HUDEP-2 (cell line): ENCODE measurements around the gene RABIF.
"Not testable (repeated sequence)": the region's sequence is repeated elsewhere in the genome, so short reads cannot be mapped to it uniquely, and the experiment has no call there.

Experiments used
- DNase-seq, 76 experiments: peaks; one replicate each; lab custom pipeline; 2025; ENCODE audit not compliant: unreplicated experiment in 76 of 76; lab: John Stamatoyannopoulos, UW

The RABIF gene

DNA sequence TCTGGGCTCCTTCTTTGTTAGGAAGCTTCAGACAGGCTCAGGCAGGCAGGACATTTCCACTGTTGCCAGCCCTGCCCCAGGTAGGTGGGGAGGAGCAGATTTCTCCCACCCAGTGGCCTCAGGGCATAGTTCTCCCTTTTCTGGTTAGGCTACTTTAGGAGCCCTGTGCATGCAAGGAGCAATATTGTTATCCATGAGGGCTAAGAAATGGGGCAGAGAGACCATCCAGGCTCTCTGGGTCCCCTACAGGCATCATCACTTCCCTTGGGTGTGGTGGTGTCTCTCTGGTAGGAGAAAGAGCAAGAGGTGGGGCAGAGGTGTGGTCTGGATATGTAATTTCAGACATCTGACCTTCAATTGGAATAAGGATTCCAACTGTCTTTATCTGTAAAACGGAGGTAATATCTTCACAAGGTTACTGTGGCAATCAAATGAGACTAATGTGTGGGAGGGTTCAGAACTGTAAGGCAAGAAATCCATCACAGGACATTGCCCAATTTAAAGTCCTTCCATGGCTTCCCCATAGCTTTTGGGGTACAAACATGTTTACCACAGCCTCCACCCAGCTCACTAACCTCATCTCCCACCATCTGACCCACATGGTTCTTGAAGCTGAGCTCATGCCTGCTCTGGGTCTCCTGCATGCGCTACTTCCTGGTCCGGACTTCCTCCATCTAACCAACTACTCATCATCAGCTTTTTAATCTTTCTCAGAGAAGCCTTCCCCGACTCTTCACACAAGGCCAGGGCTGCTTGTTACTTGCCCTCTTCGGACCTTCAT is 52.1 kb downstream of the RABIF start:
- DNase-seq, result peak in 1 of 76 experiments; percentile 11

DNA sequence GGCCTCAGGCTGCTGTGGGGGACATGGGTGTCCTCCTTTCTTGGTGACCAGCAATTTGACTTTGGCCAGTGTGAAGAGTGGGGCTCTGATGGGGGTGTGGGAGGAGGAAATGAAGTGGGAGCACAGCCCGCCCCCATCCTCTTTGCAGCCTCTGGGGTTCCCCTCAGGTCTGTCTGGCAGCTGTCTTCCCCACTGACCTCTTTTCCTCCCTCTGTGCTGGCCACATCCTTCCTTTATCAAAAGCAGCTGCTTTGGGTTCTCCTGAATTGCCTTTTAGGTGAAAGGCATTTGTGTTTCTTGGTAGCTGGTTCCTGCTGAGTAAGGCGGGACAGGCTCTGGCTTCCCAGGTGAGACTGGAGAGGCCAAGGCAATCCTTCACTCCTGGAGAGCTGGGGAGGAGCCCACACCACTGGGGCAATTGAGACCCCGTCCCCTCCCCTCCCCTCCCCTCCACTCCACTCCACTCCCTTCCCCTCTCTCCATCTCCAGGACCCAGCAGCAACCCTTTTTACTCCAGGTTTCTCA is 53.3 kb downstream of the RABIF start:
- DNase-seq, result no peak

DNA sequence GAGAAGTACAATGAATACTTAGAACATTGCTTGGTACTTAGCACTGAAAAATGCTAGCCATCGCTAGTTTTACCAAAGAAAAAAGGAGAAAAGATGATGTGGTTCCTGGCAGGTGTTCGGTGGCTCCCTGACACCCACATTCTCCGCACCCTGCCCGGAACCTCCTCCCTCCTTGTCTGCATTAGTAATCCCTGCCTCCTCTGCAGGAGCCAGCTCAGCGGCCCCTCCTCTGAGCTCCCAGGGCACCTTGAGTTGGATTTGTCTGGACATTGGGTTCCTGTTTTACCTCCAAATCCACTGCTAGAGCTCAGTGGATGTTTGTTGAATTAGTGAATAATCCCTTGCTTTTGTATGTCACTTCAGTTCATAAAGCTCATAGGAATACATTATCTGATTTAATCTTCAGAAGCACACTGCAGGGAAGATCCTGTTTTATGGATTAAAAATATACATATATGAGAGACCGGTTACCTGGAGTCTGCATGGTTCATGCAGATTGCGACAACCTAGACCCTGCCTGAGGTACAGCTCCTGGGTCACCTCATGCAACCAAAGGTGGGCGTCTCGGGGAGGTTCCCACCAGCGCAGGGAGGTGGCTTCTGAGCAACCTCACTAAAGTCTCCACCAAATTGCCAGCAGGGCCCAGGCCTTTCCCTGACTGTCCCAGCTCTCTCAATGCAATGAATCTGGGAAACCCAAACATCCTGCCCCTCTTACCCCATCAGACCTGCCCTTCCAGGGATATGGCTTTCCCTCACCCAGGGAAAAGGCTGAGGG is 54.0 kb downstream of the RABIF start:
- DNase-seq, result no peak

DNA sequence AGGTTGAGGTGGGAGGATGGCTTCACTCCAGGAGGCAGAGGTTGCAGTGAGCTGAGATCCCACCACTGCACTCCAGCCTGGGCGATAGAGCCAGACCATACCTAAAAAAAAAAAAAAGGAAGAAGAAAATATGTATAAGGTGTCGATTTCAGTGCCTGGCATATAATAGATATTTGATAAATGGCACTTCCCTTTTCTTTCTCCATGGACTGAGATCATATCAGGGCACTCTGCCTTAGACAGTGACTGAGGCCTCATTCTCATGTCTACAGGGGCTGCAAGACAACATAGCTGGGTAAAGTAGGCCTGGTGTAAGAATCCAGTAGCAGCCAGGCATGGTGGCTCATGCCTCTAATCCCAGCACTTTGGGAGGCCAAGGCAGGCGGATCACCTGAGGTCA is 57.0 kb downstream of the RABIF start:
- no peak for DNase-seq

DNA sequence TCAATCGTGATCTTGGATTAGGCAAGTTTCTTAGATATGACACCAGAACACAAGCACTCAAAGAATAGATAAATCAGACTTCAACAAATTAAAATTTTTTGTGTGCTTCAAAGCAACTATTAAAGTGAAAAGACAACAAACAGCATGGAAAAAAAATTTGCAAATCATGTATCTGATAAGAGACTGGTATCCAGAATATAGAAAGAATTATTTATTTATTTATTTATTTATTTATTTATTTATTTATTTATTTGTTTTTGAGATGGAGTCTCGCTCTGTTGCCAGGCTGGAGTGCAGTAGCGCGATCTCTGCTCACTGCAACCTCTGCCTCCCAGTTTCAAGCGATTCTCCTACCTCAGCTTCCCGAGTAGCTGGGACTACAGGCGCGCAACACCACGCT is 59.7 kb downstream of the RABIF start:
- not testable (repeated sequence) for DNase-seq
